GM20000 (cell line): ENCODE data around the gene PLPP4.

Experiments used
- DNase-seq: peaks from one replicate; pipeline ENCODE4 v3.0.0; 2012; ENCODE audit warnings: low spot score
- CTCF ChIP-seq: IDR thresholded peaks from 2 replicates; pipeline ENCODE4 v1.5.1; 2012; ENCODE audit warnings: mild to moderate bottlenecking, control low read depth; ENCODE audit errors: extremely low read depth, missing control alignments

Gene PLPP4

GRCh38 chr10:120507651-120508050, 50.6 kb downstream of the PLPP4 start:
- no peak for TF ChIP-seq CTCF
- no peak for DNase-seq

- no peak for DNase-seq
- no peak for TF ChIP-seq CTCF
These were observed 51.4 kb downstream of the PLPP4 start for GRCh38 chr10:120508393-120508792.

DNA sequence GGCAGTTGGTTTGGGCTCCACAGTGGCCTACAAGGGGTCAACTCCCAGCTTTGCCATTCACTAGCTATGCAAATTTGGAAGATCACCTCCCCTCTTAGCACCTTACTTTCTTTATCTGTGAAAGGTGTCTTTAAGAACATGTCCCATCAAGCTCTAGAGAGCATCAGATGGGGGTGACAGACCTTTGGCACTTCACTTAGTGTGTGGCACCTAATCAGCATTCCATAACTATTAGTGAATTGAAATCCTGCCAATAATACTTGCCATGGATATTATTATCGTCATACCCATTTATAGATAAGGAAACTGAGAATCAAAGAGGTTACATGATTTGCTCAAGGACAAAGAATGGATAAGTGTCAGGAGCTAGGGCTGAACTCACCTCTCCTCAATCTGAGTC, 51.9 kb downstream of the PLPP4 start:
- DNase-seq = no peak
- TF ChIP-seq CTCF = no peak

DNA sequence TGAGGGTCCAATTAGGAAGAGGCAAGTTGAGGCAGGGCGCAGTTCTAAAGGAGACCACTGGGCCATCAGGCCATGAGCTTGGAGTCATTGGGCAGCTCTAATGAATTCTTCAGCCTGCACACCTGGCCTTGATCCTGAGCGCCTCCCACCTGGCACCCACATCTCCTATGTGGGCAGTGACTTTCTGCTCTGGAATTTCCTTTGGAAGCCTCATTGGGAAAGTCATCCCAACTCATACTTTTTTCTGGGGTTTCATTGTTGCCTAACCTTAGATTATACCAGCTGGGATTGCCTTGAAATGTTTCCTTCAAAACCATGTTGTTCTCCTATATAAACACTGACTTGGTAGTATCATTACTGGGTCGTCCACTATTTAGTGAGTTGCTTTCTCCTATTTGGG, 54.1 kb downstream of the PLPP4 start:
- no peak for TF ChIP-seq CTCF
- DNase-seq = no peak

GRCh38 chr10:120513307-120513796, 56.3 kb downstream of the PLPP4 start:
- DNase-seq = no peak

GRCh38 chr10:120514035-120514620, 57.1 kb downstream of the PLPP4 start:
- DNase-seq = peak; percentile 20

More at GRCh38 chr10:120513307-120513796, 56.3 kb downstream of the PLPP4 start:
- no peak for TF ChIP-seq CTCF

DNA sequence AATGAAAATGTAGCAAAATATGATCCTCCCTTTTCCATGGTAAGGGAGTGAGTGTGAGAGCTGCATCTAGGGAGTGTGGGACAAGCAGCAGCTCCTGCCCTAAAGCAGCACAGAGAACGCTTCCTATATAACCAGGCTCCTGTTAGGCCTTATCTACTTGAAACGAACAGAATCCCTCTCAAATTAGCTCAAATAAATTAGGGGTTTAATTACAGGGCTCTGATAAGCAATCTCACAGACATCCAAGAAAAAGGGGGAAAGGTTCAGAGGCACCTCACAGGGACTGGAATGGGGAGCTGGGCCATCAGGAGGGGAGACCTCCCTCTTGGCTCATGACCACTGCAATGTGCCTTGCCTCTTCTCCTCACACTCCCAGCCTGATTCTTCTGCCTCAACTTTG, 57.9 kb downstream of the PLPP4 start:
- no peak for TF ChIP-seq CTCF
- no peak for DNase-seq

More at GRCh38 chr10:120514035-120514620, 57.1 kb downstream of the PLPP4 start:
- no peak for TF ChIP-seq CTCF
